ENCODE results near the gene SENP6. TPM values are rescaled to one million over a fixed set of nuclear protein-coding genes. Genes with fewer than 3 reads are reported as not detected.

SENP6 gene
- total RNA-seq, 1 donor from 2014 or later = 202 TPM

DNA sequence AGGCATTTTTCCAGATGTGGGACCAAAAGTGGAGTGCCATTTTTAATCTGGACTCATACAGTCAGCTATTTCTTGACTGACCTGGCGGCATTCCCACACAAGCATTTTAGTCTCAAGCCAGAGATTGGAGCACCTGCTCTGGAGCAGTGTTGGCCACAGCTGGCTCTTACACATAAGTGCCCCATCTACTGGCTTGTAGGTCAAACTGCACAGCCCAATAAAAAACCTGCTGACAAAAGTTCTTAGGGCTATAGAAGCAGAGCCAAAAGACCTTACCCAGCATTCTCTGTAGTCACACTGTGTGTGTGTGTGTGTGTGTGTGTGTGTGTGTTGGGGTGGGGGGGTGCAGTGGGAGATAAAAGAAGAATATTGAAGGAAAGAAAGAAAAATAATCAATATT lies 38.6 kb upstream of the SENP6 start:
- DNase-seq (ENCODE audit: low spot score) = peak; percentile 60
- Histone ChIP-seq H3K4me1 (no peaks in the 10 kb centered on the region), H3K9ac (no peak overlapping the region), H3K27me3 (no peaks in the 10 kb centered on the region), H3K27ac (no peak overlapping the region), H3K4me2 (no peak overlapping the region), H2AFZ (replicated peaks) (peak overlapping the region; percentile 53), H3K9me3 (ENCODE audit: low read depth) (no peaks in the 10 kb centered on the region), H3K36me3 (no peaks in the 10 kb centered on the region), H3K79me2 (ENCODE audit: low read depth) (no peaks in the 10 kb centered on the region), H4K20me1 (ENCODE audit: low read depth) (no peaks in the 10 kb centered on the region), H3K4me3 (no peak overlapping the region), H3F3A (ENCODE audit: low read depth) (no peaks in the 10 kb centered on the region)
- no peaks in the 10 kb centered on the region for H3K4me1 Mint-ChIP-seq
- no peak overlapping the region for H3K4me3 Mint-ChIP-seq
- H3K9me3 Mint-ChIP-seq = peaks cover 26% of the 10 kb centered on the region
- no peaks in the 10 kb centered on the region for H3K27me3 Mint-ChIP-seq (ENCODE audit: insufficient read depth, low read depth)
- no peaks in the 10 kb centered on the region for H3K36me3 Mint-ChIP-seq
- TF ChIP-seq EZH2phosphoT487 (IDR thresholded peaks at IDR 0.05) = no peak
- TF ChIP-seq, protein P1, sequence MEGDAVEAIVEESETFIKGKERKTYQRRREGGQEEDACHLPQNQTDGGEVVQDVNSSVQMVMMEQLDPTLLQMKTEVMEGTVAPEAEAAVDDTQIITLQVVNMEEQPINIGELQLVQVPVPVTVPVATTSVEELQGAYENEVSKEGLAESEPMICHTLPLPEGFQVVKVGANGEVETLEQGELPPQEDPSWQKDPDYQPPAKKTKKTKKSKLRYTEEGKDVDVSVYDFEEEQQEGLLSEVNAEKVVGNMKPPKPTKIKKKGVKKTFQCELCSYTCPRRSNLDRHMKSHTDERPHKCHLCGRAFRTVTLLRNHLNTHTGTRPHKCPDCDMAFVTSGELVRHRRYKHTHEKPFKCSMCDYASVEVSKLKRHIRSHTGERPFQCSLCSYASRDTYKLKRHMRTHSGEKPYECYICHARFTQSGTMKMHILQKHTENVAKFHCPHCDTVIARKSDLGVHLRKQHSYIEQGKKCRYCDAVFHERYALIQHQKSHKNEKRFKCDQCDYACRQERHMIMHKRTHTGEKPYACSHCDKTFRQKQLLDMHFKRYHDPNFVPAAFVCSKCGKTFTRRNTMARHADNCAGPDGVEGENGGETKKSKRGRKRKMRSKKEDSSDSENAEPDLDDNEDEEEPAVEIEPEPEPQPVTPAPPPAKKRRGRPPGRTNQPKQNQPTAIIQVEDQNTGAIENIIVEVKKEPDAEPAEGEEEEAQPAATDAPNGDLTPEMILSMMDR (IDR thresholded peaks at IDR 0.05) = peak; percentile 57
- H3K27ac Mint-ChIP-seq = no peak overlapping the region

GRCh38 chr6:75566137-75566767 lies 35.4 kb upstream of the SENP6 start:
- no peaks in the 10 kb centered on the region for H3K4me1 Mint-ChIP-seq
- Histone ChIP-seq H3K27me3 (no peaks in the 10 kb centered on the region), H3K27ac (no peak overlapping the region)

GRCh38 chr6:75568100-75568499 lies 33.6 kb upstream of the SENP6 start:
- H3K36me3 Mint-ChIP-seq = peaks cover 2% of the 10 kb centered on the region
- Histone ChIP-seq H3K9ac (no peak overlapping the region), H3K27ac (no peak overlapping the region), H3K79me2 (ENCODE audit: low read depth) (no peaks in the 10 kb centered on the region), H3K27me3 (no peaks in the 10 kb centered on the region), H3K36me3 (no peaks in the 10 kb centered on the region), H3F3A (ENCODE audit: low read depth) (no peaks in the 10 kb centered on the region), H4K20me1 (ENCODE audit: low read depth) (no peaks in the 10 kb centered on the region), H3K9me3 (ENCODE audit: low read depth) (no peaks in the 10 kb centered on the region), H3K4me3 (no peak overlapping the region), H3K4me2 (no peak overlapping the region), H2AFZ (replicated peaks) (no peak overlapping the region), H3K4me1 (no peaks in the 10 kb centered on the region)
- H3K27me3 Mint-ChIP-seq (ENCODE audit: insufficient read depth, low read depth) = peaks cover 2% of the 10 kb centered on the region
- H3K4me3 Mint-ChIP-seq = no peak overlapping the region
- TF ChIP-seq, protein P1 (IDR thresholded peaks at IDR 0.05) = no peak
- no peak for TF ChIP-seq EZH2phosphoT487 (IDR thresholded peaks at IDR 0.05)
- no peak for TF ChIP-seq EZH2 (IDR thresholded peaks at IDR 0.05)
- no peak overlapping the region for H3K27ac Mint-ChIP-seq
- peaks cover 29% of the 10 kb centered on the region for H3K9me3 Mint-ChIP-seq
- no peaks in the 10 kb centered on the region for H3K4me1 Mint-ChIP-seq
- DNase-seq (ENCODE audit: low spot score) = no peak

More at GRCh38 chr6:75566137-75566767, 35.4 kb upstream of the SENP6 start:
- TF ChIP-seq EZH2 (IDR thresholded peaks at IDR 0.05) (no peak), EZH2phosphoT487 (IDR thresholded peaks at IDR 0.05) (no peak)
- TF ChIP-seq, protein P1 (IDR thresholded peaks at IDR 0.05) = no peak
- no peaks in the 10 kb centered on the region for H3K9me3 ChIP-seq (ENCODE audit: low read depth)
- Mint-ChIP-seq H3K27ac (no peak overlapping the region), H3K36me3 (peaks cover 2% of the 10 kb centered on the region), H3K9me3 (peaks cover 33% of the 10 kb centered on the region), H3K27me3 (ENCODE audit: insufficient read depth, low read depth) (no peaks in the 10 kb centered on the region), H3K4me3 (no peak overlapping the region)
- no peak overlapping the region for H3K4me2 ChIP-seq
- no peak overlapping the region for H3K9ac ChIP-seq
- H3F3A ChIP-seq (ENCODE audit: low read depth) = no peaks in the 10 kb centered on the region
- H3K4me1 ChIP-seq = no peaks in the 10 kb centered on the region
- H2AFZ ChIP-seq (replicated peaks) = no peak overlapping the region
- no peaks in the 10 kb centered on the region for H3K36me3 ChIP-seq
- H4K20me1 ChIP-seq (ENCODE audit: low read depth) = no peaks in the 10 kb centered on the region
- H3K4me3 ChIP-seq = no peak overlapping the region
- no peaks in the 10 kb centered on the region for H3K79me2 ChIP-seq (ENCODE audit: low read depth)
- DNase-seq (ENCODE audit: low spot score) = no peak
